ENCODE measurements around the gene TUBGCP3.
"Not testable (repeated sequence)": the region's sequence is repeated elsewhere in the genome, so short reads cannot be mapped to it uniquely, and the experiment has no call there.

Gene TUBGCP3

DNA sequence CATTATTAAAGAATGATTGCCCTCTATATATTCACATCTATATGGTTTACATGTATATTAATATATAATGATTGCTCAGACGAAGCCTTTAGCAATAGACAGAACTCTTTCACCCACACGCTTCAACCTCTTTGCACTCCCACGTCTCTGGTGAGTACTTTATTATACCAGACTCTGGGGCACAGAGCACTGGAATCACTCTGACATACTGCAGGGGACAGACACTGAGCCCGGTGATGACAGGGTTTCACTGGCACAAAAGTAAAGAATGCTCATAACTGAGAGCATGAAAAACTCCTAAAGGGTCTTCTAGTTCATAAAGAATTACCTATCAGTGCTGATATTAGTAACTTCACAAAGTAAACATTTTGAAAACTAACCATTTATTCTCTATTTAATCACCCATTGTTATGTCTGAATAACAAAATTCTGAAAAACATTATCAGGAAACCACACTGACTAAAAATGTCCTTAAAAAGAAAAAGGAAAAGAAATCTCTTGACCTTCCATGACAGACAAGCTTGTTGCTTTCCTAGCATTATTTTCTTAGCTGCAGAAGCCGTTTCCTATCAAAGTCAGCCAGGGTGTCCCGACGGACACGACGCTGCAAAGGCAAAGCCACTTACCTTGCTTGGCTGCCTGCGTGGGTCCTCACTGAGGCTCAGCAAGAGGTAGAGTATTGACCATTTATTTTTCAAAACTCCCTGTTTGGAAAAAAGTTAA lies 29.1 kb downstream of the TUBGCP3 start:
- Mint-ChIP-seq H3K36me3 (ENCODE audit: low read depth) (peaks cover 90% of the 10 kb centered on the region), H3K9me3 (no peaks in the 10 kb centered on the region), H3K4me3 (no peak overlapping the region), H3K27ac (no peak overlapping the region), H3K4me1 (ENCODE audit: low read depth) (no peaks in the 10 kb centered on the region), H3K27me3 (no peaks in the 10 kb centered on the region)
- intact Hi-C loops (cut with micrococcal nuclease): no loop called here

DNA sequence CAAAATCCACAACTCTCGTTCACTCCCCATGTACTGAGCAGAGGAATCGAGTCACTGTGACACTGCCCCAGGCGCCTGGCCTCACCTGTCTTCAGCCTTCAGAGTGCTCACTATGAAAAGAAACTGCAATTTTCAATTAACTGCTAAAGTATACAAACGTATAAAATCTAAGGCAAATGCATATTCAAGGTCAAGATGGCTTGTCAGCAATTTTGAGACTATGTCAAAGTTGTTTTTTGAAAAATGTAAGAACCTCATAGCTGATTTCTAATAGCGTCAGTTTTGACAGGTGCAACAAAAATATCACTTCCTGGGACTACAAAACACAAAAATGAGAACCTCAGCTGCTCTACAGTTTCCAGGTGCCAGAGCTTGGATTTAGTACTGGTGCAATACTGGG lies 31.4 kb downstream of the TUBGCP3 start:
- intact Hi-C loops (cut with micrococcal nuclease): no loop called here
- Mint-ChIP-seq H3K27ac (no peak overlapping the region), H3K36me3 (ENCODE audit: low read depth) (peaks cover 90% of the 10 kb centered on the region)

GRCh38 chr13:112554214-112554850 lies 33.6 kb downstream of the TUBGCP3 start:
- intact Hi-C loops (cut with micrococcal nuclease): no loop called here
- H3K4me3 Mint-ChIP-seq: no peak overlapping the region
- H3K36me3 Mint-ChIP-seq (ENCODE audit: low read depth): peaks cover 96% of the 10 kb centered on the region
- no peaks in the 10 kb centered on the region for H3K27me3 Mint-ChIP-seq
- H3K27ac Mint-ChIP-seq: no peak overlapping the region
- H3K4me1 Mint-ChIP-seq (ENCODE audit: low read depth): no peaks in the 10 kb centered on the region
- no peaks in the 10 kb centered on the region for H3K9me3 Mint-ChIP-seq

More for the DNA sequence above, 31.4 kb downstream of the TUBGCP3 start:
- no peaks in the 10 kb centered on the region for H3K27me3 Mint-ChIP-seq
- H3K4me3 Mint-ChIP-seq: no peak overlapping the region
- no peaks in the 10 kb centered on the region for H3K4me1 Mint-ChIP-seq (ENCODE audit: low read depth)
- H3K9me3 Mint-ChIP-seq: no peaks in the 10 kb centered on the region

DNA sequence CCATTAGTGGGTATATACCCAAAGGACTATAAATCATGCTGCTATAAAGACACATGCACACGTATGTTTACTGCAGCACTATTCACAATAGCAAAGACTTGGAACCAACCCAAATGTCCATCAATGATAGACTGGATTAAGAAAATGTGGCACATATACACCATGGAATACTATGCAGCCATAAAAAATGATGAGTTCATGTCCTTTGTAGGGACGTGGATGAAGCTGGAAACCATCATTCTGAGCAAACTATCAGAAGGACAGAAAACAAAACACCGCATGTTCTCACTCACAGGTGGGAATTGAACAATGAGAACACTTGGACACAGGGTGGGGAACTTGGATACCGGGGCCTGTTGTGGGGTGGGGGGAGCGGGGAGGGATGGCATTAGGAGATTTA lies 39.0 kb downstream of the TUBGCP3 start:
- peaks cover 97% of the 10 kb centered on the region for H3K36me3 Mint-ChIP-seq (ENCODE audit: low read depth)
- H3K4me3 Mint-ChIP-seq; H3K4me1 Mint-ChIP-seq (ENCODE audit: low read depth); intact Hi-C loops (cut with micrococcal nuclease); H3K9me3 Mint-ChIP-seq; H3K27me3 Mint-ChIP-seq; H3K27ac Mint-ChIP-seq: not testable (repeated sequence)

- intact Hi-C loops (cut with micrococcal nuclease): no loop called here
Measured at GRCh38 chr13:112545856-112546255, 42.1 kb downstream of the TUBGCP3 start.

DNA sequence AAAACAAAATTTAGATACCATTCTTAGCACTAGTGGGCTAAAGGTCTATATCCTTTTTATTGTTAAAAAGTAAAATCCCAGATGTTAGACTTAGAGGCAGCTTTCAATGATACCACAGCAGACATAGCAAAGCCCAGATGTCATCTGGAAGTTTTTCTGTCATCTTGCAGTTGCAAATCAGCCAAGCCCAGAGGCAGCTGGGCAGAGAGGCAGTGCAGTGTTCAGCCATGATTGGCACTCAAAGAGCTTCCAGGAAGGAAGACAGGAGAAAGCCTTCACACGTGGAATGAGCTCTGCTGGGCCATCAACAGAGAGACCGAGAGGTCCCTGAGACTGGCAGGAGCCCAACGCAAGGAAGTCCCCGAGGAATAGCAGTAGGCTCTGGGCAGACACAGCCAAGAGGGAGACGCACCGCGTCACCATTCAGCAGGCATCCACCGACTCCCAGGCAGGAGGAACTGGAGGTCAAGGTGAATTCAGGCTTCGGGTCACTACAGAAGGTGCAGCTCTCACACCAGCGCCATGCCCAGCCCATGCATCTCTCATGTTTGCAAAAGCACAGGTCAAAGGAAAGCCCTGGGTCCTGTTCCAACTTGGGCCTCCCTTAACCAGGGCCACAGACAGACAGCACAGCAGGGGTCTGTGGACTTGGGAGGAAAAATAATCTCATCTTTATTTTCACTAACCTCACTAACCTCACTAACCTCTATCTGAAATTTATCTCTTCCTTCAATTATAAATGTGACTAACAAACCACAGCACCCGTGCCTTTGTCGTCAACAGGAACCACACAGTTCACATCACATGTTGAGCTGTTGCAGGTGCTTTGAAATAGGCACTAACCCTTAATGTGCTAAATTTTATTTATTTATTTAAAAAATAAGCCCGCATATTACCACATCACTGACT lies 54.9 kb downstream of the TUBGCP3 start:
- Mint-ChIP-seq H3K9me3 (no peaks in the 10 kb centered on the region), H3K27me3 (no peaks in the 10 kb centered on the region), H3K4me3 (no peak overlapping the region), H3K36me3 (ENCODE audit: low read depth) (peaks cover 21% of the 10 kb centered on the region), H3K27ac (no peak overlapping the region), H3K4me1 (ENCODE audit: low read depth) (no peaks in the 10 kb centered on the region)
- intact Hi-C loops (cut with micrococcal nuclease): no loop called here

More at GRCh38 chr13:112545856-112546255, 42.1 kb downstream of the TUBGCP3 start:
- Mint-ChIP-seq H3K4me3 (no peak overlapping the region), H3K36me3 (ENCODE audit: low read depth) (peaks cover 85% of the 10 kb centered on the region), H3K4me1 (ENCODE audit: low read depth) (no peaks in the 10 kb centered on the region), H3K27ac (no peak overlapping the region), H3K27me3 (no peaks in the 10 kb centered on the region), H3K9me3 (no peaks in the 10 kb centered on the region)

DNA sequence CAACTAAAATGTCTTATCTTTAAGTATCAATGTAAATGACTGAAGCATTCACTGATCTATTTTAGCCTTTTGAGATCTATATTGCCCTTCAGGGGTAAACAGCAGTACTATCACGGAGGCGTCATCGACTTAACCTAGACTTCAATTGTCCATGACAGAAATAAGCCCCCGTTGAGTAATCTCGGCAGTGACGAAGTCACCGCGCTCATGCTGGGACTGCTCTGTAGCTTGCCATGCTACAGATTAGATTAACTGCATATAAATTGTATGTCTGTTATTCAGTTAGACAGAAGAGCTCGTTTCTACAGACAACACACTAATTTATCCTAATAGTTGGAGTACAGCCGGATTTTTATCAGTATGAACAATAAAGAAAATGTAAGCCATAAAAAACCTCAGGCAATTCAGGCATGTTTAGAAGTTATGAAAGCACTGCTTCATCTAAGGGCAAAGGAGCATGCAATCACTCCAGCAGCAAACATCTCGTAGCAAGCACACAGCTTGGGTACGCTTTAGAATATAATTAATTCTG lies 56.6 kb downstream of the TUBGCP3 start:
- no peaks in the 10 kb centered on the region for H3K4me1 Mint-ChIP-seq (ENCODE audit: low read depth)
- H3K9me3 Mint-ChIP-seq: no peaks in the 10 kb centered on the region
- H3K36me3 Mint-ChIP-seq (ENCODE audit: low read depth): peaks cover 16% of the 10 kb centered on the region
- H3K4me3 Mint-ChIP-seq: no peak overlapping the region
- H3K27ac Mint-ChIP-seq: no peak overlapping the region
- H3K27me3 Mint-ChIP-seq: no peaks in the 10 kb centered on the region
- intact Hi-C loops (cut with micrococcal nuclease): no loop called here

- Mint-ChIP-seq H3K36me3 (ENCODE audit: low read depth) (peaks cover 12% of the 10 kb centered on the region), H3K27ac (no peak overlapping the region), H3K9me3 (no peaks in the 10 kb centered on the region), H3K4me3 (no peak overlapping the region), H3K27me3 (no peaks in the 10 kb centered on the region), H3K4me1 (ENCODE audit: low read depth) (no peaks in the 10 kb centered on the region)
- intact Hi-C loops (cut with micrococcal nuclease): no loop called here
Measured at GRCh38 chr13:112530861-112531260, 57.1 kb downstream of the TUBGCP3 start.

- H3K9me3 Mint-ChIP-seq: no peaks in the 10 kb centered on the region
- no peaks in the 10 kb centered on the region for H3K27me3 Mint-ChIP-seq
- intact Hi-C loops (cut with micrococcal nuclease): no loop called here
- H3K27ac Mint-ChIP-seq: no peak overlapping the region
- no peak overlapping the region for H3K4me3 Mint-ChIP-seq
- peaks cover 6% of the 10 kb centered on the region for H3K36me3 Mint-ChIP-seq (ENCODE audit: low read depth)
- no peaks in the 10 kb centered on the region for H3K4me1 Mint-ChIP-seq (ENCODE audit: low read depth)
Measured at GRCh38 chr13:112529216-112529615, 58.7 kb downstream of the TUBGCP3 start.

DNA sequence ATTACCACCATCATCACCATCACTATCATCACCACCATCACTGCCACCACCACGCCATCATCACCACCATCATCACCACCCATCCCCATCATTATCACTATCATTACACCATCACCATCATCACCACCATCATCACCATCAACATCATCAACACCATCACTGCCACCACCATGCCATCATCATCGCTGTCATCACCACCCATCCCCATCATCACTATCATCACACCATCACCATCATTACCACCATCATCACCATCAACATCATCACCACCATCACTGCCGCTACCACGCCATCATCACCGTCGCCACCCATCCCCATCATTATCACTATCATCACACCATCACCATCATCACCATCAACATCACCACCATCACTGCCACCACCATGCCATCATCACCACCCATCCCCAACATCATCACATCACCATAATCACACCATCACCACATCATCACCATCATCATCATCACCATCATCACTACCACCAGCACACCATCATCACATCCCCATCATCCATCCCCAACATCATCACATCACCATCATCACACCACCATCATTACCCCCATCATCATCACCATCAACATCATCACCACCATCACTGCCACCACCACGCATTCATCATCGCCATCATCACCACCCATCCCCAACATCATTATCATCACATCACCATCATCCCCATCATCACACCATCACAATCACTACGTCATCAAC lies 61.7 kb downstream of the TUBGCP3 start:
- intact Hi-C loops (cut with micrococcal nuclease): no loop called here
- H3K4me1 Mint-ChIP-seq (ENCODE audit: low read depth): no peaks in the 10 kb centered on the region
- peaks cover 6% of the 10 kb centered on the region for H3K36me3 Mint-ChIP-seq (ENCODE audit: low read depth)
- no peaks in the 10 kb centered on the region for H3K27me3 Mint-ChIP-seq
- H3K27ac Mint-ChIP-seq: no peak overlapping the region
- no peak overlapping the region for H3K4me3 Mint-ChIP-seq
- no peaks in the 10 kb centered on the region for H3K9me3 Mint-ChIP-seq

- Mint-ChIP-seq H3K27ac (no peak overlapping the region), H3K9me3 (no peaks in the 10 kb centered on the region), H3K4me1 (ENCODE audit: low read depth) (no peaks in the 10 kb centered on the region), H3K27me3 (no peaks in the 10 kb centered on the region), H3K4me3 (no peak overlapping the region), H3K36me3 (ENCODE audit: low read depth) (peaks cover 14% of the 10 kb centered on the region)
- intact Hi-C loops (cut with micrococcal nuclease): no loop called here
Measured at GRCh38 chr13:112525356-112525945, 62.5 kb downstream of the TUBGCP3 start.

DNA sequence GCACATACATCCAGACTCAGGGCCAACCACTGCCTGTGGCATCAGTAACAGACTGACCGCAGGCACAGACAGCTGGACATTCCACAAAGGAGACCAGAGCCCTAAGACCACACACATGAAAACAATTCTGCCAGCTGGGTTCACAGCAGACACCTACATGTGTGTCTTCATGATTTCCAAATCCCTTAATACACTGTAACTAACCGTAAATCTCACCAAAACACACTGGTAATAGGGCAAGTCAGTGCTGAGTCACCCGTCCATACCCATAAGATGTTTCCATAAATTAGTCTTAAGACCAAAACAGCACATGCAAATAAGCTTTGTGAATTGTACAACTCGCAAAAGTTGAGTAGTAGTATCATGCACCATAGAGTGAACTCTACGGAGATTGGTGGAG lies 65.4 kb downstream of the TUBGCP3 start:
- Mint-ChIP-seq H3K9me3 (no peaks in the 10 kb centered on the region), H3K4me3 (no peak overlapping the region), H3K36me3 (ENCODE audit: low read depth) (peaks cover 30% of the 10 kb centered on the region), H3K27ac (no peak overlapping the region), H3K27me3 (no peaks in the 10 kb centered on the region), H3K4me1 (ENCODE audit: low read depth) (no peaks in the 10 kb centered on the region)
- intact Hi-C loops (cut with micrococcal nuclease): no loop called here

GRCh38 chr13:112521073-112521685 lies 66.8 kb downstream of the TUBGCP3 start:
- H3K4me1 Mint-ChIP-seq (ENCODE audit: low read depth): no peaks in the 10 kb centered on the region
- H3K27me3 Mint-ChIP-seq: no peaks in the 10 kb centered on the region
- no peak overlapping the region for H3K27ac Mint-ChIP-seq
- H3K4me3 Mint-ChIP-seq: no peak overlapping the region
- intact Hi-C loops (cut with micrococcal nuclease): no loop called here
- H3K9me3 Mint-ChIP-seq: no peaks in the 10 kb centered on the region
- peaks cover 40% of the 10 kb centered on the region for H3K36me3 Mint-ChIP-seq (ENCODE audit: low read depth)

All from dendritic cell treated with granulocyte-macrophage colony-stimulating factor and Interleukin-4, amounts not matched to agents 40 ng/mL and 50 ng/mL, for 4 days (primary cell).